DOHH2 (cell line): ENCODE measurements around the gene TLE2.

Experiments used
- CTCF ChIP-seq: fragments of 200-600 bp; sonication (generic); IDR thresholded peaks from one replicate; pipeline ENCODE4 v1.5.1; 2014; ENCODE audit warnings: antibody characterized with exemption, mild to moderate bottlenecking, low read depth, low read length; ENCODE audit not compliant: poor library complexity, severe bottlenecking
- EZH2phosphoT487 ChIP-seq: fragments of 200-600 bp; sonication (generic); IDR thresholded peaks from 2 replicates; pipeline ENCODE4 v1.6.1; 2017; ENCODE audit warnings: borderline replicate concordance, mild to moderate bottlenecking, antibody characterized with exemption, low read length, moderate library complexity, mixed read lengths

DNA sequence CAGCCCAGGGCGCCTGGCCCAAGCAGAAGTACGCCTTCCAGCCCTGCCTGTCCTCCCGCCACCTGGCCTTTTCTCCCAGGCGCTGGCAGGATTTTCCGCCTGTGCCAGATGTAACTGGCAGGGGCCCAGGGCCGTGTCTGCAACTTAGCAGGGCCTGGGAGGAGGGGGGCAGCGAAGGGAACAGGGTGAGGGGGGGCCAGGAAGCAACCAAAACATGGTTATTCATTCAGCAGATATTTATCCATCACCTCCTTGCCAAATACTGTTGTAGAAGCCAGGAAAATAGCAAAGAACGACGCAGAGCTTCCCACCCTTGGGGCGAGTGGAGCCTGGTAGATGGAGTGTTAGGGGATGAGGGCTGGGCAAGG is 46.1 kb downstream of the TLE2 start:
- TF ChIP-seq CTCF (no peak), EZH2phosphoT487 (no peak)
